ENCODE data around the gene KLK1.
"Not testable (repeated sequence)": the region's sequence is repeated elsewhere in the genome, so short reads cannot be mapped to it uniquely, and the experiment has no call there.

The KLK1 gene

GRCh38 chr19:50812474-50812873, 11.1 kb downstream of the KLK1 start:
- DNase-seq, result no peak

DNA sequence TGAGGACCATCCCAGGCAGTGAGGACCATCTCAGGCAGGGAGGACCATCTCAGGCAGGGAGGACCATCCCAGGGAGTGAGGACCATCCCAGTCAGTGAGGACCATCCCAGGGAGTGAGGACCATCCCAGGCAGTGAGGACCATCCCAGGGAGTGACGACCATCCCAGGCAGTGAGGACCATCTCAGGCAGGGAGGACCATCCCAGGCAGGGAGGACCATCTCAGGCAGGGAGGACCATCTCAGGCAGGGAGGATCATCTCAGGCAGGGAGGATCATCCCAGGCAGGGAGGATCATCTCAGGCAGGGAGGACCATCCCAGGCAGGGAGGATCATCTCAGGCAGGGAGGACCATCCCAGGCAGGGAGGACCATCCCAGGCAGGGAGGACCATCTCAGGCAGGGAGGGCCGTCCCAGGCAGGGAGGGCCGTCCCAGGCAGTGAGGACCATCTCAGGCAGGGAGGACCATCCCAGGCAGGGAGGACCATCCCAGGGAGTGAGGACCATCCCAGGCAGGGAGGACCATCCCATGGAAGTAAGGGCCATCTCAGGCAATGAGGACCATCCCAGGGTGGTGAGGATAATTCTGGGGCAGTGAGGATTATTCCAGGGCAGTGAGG, 11.9 kb downstream of the KLK1 start:
- DNase-seq, result not testable (repeated sequence)

GRCh38 chr19:50808856-50809255, 14.7 kb downstream of the KLK1 start:
- no peak for DNase-seq

- DNase-seq, result peak; percentile 96
Observed at GRCh38 chr19:50804420-50805272, 18.9 kb downstream of the KLK1 start.

- DNase-seq, result no peak
Observed at GRCh38 chr19:50803633-50804419, 19.8 kb downstream of the KLK1 start.

GRCh38 chr19:50801107-50801506, 22.5 kb downstream of the KLK1 start:
- no peak for DNase-seq

- DNase-seq, result no peak
Observed at GRCh38 chr19:50799547-50799851, 24.1 kb downstream of the KLK1 start.

- no peak for DNase-seq
Observed at GRCh38 chr19:50798659-50799546, 24.7 kb downstream of the KLK1 start.

DNA sequence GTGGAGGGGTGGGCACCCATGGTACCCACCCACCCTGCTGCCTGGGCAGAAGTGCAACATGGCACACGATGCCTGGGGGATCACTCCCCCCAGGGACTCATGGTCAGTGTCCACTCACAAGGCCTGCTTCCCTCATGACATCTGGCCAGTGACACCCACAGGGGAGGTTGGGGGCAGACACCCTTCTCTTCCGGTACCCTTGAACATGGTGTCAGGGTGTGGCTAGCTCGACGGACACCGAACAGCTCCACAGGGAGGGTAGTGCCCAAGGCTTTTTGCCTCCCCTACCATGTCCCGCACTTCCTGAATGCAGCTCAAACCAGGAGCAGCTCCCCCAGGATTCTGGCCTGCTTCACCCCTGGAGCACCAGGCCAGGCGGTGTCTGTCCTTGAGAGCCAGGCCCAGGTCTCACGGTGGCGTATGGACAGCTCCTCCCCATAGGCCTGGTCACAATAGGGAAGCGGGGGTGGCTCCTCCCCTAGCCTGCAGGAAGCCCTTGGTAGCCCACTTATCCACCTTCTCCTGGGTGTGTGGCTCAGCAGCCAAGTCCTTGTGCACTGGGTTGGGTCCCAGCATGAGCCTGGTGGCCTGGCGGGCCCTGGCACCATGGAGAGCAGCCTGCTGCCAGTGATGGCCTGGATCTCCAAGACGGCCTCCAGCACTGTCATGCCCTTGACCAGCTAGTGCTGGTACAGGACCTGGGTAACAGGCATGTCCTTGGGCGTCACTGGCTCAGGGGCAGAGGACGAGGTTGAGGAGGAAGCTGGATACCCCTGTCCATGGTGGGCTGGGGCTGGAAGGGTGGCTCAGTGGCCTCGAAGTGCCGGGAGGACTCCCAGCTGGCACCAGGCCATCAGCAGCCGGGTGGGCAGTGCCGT, 25.6 kb downstream of the KLK1 start:
- DNase-seq, result no peak

DNA sequence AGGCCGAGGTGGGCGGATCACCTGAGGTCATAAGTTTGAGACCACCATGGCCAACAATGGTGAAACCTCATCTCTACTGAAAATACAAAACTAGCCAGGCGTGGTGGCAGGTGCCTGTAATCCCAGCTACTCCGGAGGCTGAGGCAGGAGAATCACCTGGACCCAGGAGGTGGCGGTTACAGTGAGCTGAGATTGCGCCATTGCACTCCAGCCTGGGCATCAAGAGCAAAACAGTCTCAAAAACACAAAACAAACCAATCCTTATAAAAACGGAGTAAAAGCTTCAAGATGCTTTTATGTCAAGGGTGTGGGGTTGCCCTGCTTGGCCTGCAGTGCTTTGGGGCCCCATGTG, 26.2 kb downstream of the KLK1 start:
- no peak for DNase-seq

- DNase-seq, result no peak
Observed at GRCh38 chr19:50796634-50797428, 26.8 kb downstream of the KLK1 start.

DNA sequence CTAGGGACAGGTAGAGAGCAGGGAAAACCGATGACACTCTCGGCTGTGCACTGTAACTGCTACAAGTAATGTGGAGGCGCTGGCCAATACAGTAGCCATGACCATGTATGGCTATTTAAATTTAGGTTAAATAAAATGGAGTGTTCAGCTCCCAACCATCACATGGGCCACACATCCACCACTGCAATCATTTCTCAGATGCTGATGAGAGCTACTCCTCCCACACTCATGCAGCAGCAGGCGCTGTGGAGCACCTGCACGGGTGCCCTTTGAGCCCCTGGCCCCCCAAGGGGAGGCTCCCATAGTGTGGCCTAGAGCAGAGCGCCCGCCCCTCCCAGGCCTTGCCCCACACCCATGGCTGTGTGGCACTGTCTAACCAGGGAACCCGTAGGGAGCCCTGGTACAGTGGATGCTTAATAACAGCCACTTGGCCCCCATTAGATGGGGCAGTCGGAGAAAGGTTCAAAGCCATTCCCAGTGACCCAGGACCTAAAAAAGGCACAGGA, 27.4 kb downstream of the KLK1 start:
- no peak for DNase-seq

- no peak for DNase-seq
Observed at GRCh38 chr19:50795664-50796073, 27.9 kb downstream of the KLK1 start.

DNA sequence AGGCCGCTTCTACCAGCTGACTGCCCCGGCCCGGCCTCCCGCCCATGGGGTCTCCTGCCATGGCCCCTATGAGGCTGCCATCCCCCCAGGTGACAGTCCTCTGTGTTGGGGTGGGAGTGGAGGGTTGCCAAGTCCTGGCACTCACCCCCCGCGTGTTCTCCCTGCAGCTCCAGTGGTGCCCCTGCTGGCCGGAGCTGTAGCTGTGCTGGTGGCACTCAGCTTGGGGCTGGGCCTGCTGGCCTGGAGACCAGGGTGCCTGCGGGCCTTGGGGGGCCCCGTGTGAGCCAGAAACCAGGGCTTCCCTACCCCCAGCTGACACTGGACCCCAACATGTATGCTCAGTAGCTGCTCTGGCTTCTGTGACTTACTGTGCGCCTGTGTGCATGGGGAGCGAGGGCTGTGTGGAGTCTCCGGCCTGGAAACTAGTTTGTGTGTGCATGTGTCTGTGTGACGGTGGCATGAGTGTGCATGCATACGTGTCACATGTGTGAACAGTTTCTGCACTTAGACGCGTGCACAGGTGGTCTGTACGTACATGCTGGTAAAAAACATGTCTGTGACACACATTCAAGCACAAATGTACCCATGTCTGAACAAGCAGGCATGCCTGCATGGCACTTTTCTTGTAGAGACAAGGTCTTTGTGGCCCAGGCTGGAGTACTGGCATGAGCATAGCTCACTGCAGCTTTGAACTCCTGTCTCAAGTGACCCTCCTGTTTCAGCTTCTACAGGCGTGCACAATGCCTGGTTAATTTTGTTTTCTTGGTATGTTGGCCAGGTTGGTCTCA, 28.5 kb downstream of the KLK1 start:
- no peak for DNase-seq

DNA sequence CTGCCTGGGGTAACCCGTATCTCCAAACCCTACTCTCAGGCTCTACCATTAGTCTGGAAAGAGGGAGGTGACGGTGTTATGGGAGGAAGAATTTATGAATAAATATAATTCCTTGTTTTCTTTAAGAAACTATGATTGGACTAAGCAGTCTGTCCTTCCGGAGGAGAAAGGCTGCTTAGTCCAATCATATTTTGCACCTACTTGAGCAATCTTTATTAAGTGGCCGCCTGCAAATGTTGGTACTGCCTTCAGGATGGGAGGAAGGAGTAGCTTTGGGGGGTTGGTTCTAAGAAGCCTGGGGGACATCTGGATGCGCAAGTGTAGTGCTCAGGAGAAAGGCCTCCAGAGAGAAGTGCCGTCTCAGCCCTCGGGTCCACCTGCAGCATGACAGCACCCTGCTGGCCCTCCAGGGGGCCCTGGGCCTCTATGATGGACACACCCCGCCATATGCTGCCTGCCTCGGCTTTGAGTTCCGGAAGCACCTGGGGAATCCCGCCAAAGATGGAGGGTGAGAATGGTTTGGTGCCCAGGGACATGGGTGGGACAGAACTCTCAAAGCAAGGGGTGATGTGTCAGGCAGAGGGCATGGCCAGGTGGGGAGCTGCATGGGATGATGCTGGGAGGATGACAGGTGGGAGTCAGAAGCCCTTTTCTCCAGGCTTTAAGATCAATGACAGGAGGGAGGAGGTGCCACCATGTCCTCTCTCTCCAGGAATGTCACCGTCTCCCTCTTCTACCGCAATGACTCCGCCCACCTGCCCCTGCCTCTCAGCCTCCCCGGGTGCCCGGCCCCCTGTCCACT, 29.3 kb downstream of the KLK1 start:
- DNase-seq, result peak; percentile 52

DNA sequence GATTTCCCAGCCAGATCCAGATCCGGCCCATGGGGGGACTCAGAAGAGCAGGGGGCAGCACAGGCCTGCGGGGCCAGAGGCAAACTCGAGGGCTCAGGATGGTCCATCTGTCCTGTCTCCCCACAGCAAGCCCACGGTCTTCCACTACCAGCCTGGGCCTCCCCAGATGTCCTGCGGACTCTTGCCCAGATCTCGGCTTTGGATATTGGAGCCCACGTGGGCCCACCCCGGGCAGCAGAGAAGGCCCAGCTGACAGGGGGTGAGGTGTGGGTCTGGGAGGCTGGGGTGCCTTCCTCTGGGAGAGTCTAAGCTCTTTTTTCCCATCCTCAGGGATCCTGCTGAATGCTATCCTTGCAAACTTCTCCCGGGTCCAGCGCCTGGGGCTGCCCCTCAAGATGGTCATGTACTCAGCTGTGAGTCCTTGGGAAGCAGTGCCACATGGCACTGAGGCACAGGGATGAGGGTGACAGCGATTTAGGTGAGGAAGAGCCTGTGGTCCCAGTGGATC, 30.0 kb downstream of the KLK1 start:
- DNase-seq, result no peak

- DNase-seq, result no peak
Observed at GRCh38 chr19:50792272-50793250, 31.0 kb downstream of the KLK1 start.

All from NCI-H510A treated with DMSO at 0.1 percent for 48 hours (cell line).